Chondrocyte (in vitro differentiated cells): ENCODE results near the gene PROSER3. TPM values are rescaled to one million over a fixed set of nuclear protein-coding genes. Genes with fewer than 3 reads are reported as not detected.

ENCODE experiments used
- DNase-seq: peaks from one replicate; pipeline ENCODE4 v3.0.0; 2021; ENCODE audit warnings: mixed read lengths, low spot score
- H3K27ac Mint-ChIP-seq: one replicate; pipeline ENCODE4 v1.8.0; 2021; ENCODE audit warnings: mild to moderate bottlenecking, moderate library complexity, mixed read lengths; ENCODE audit not compliant: unreplicated experiment
- H3K27me3 Mint-ChIP-seq: 2 replicates; pipeline ENCODE4 v1.8.0; 2021; ENCODE audit warnings: low read depth, mixed read lengths
- H3K36me3 Mint-ChIP-seq: 2 replicates; pipeline ENCODE4 v1.8.0; 2021; ENCODE audit warnings: low read depth, mixed read lengths
- H3K4me1 Mint-ChIP-seq: 2 replicates; pipeline ENCODE4 v1.8.0; 2021; ENCODE audit warnings: low read depth, mild to moderate bottlenecking, mixed read lengths
- H3K4me3 Mint-ChIP-seq: one replicate; pipeline ENCODE4 v1.8.0; 2021; ENCODE audit warnings: mild to moderate bottlenecking, moderate library complexity, mixed read lengths; ENCODE audit not compliant: unreplicated experiment
- H3K9me3 Mint-ChIP-seq: 2 replicates; pipeline ENCODE4 v1.8.0; 2021; ENCODE audit warnings: low read depth, mixed read lengths
- CTCF ChIP-seq: fragments of 200-600 bp; sonication (generic); IDR thresholded peaks from 2 replicates; pipeline ENCODE4 v1.5.0; 2021; ENCODE audit warnings: antibody characterized with exemption, mild to moderate bottlenecking, moderate library complexity
- total RNA-seq: library from RNA; stranded (reverse); gene quantifications from 3 replicates; pipeline ENCODE4 v1.2.1, GENCODE V29; 2021

The PROSER3 gene
- total RNA-seq, 1 donor from 2014 or later: 17.4 TPM

DNA sequence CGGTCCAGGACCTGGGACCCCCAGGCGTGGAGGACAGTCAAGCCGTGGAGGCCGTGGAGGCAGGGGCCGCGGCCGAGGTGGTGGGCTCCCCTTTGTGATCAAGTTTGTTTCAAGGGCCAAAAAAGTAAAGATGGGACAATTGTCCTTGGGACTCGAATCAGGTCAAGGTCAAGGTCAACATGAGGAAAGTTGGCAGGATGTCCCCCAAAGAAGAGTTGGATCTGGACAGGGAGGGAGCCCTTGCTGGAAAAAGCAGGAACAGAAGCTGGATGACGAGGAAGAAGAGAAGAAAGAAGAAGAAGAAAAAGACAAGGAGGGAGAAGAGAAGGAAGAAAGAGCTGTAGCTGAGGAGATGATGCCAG, 37.8 kb upstream of the PROSER3 start:
- peaks cover 21% of the 10 kb centered on the region for H3K36me3 Mint-ChIP-seq
- H3K27me3 Mint-ChIP-seq: no peaks in the 10 kb centered on the region
- peaks cover 26% of the 10 kb centered on the region for H3K4me1 Mint-ChIP-seq
- no peak for DNase-seq
- no peak overlapping the region for H3K4me3 Mint-ChIP-seq
- no peak overlapping the region for H3K27ac Mint-ChIP-seq
- TF ChIP-seq CTCF: no peak
- no peaks in the 10 kb centered on the region for H3K9me3 Mint-ChIP-seq

DNA sequence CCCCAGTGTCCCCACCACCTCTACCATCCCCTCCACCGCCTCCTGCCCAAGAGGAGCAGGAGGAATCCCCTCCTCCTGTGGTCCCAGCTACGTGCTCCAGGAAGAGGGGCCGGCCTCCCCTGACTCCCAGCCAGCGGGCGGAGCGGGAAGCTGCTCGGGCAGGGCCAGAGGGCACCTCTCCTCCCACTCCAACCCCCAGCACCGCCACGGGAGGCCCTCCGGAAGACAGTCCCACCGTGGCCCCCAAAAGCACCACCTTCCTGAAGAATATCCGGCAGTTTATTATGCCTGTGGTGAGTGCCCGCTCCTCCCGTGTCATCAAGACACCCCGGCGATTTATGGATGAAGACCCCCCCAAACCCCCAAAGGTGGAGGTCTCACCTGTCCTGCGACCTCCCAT, 37.3 kb upstream of the PROSER3 start:
- Mint-ChIP-seq H3K4me3 (no peak overlapping the region), H3K36me3 (peaks cover 26% of the 10 kb centered on the region), H3K27me3 (no peaks in the 10 kb centered on the region), H3K4me1 (peaks cover 26% of the 10 kb centered on the region), H3K27ac (no peak overlapping the region), H3K9me3 (no peaks in the 10 kb centered on the region)
- DNase-seq: peak; percentile 89
- no peak for TF ChIP-seq CTCF

DNA sequence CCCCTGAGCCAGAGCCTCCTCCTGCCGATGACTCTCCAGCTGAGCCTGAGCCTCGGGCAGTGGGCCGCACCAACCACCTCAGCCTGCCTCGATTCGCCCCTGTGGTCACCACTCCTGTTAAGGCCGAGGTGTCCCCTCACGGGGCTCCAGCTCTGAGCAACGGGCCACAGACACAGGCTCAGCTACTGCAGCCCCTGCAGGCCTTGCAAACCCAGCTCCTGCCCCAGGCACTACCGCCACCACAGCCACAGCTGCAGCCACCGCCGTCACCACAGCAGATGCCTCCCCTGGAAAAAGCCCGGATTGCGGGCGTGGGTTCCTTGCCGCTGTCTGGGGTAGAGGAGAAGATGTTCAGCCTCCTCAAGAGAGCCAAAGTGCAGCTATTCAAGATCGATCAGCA, 36.6 kb upstream of the PROSER3 start:
- no peaks in the 10 kb centered on the region for H3K27me3 Mint-ChIP-seq
- H3K36me3 Mint-ChIP-seq: peaks cover 34% of the 10 kb centered on the region
- peaks cover 19% of the 10 kb centered on the region for H3K4me1 Mint-ChIP-seq
- H3K27ac Mint-ChIP-seq: no peak overlapping the region
- peak; percentile 81 for DNase-seq
- no peaks in the 10 kb centered on the region for H3K9me3 Mint-ChIP-seq
- TF ChIP-seq CTCF: no peak
- H3K4me3 Mint-ChIP-seq: no peak overlapping the region

GRCh38 chr19:35722461-35722860, 35.5 kb upstream of the PROSER3 start:
- Mint-ChIP-seq H3K27ac (no peak overlapping the region), H3K9me3 (no peaks in the 10 kb centered on the region), H3K4me1 (peaks cover 14% of the 10 kb centered on the region), H3K4me3 (no peak overlapping the region), H3K27me3 (no peaks in the 10 kb centered on the region), H3K36me3 (peaks cover 37% of the 10 kb centered on the region)
- no peak for TF ChIP-seq CTCF
- DNase-seq: no peak

DNA sequence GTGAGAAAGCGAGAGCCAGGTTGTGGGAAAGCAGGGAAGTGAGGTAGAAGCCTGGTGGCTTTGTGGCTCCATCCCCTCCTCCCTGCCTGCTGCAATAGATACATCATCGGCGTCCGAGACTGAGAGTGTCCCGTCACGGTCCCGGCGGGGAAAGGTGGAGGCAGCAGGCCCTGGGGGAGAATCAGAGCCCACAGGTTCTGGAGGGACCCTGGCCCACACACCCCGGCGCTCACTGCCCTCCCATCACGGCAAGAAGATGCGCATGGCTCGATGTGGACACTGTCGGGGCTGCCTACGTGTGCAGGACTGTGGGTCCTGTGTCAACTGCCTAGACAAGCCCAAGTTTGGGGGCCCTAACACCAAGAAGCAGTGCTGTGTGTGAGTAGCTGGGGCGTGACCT, 35.1 kb upstream of the PROSER3 start:
- Mint-ChIP-seq H3K27ac (no peak overlapping the region), H3K4me1 (peaks cover 14% of the 10 kb centered on the region), H3K36me3 (peaks cover 39% of the 10 kb centered on the region), H3K4me3 (no peak overlapping the region), H3K27me3 (no peaks in the 10 kb centered on the region), H3K9me3 (no peaks in the 10 kb centered on the region)
- no peak for DNase-seq
- no peak for TF ChIP-seq CTCF
